Nephron progenitor cell (in vitro differentiated cells): Measurements from ENCODE around the gene PTPN3.
"Not testable (repeated sequence)": the region's sequence is repeated elsewhere in the genome, so short reads cannot be mapped to it uniquely, and the experiment has no call there.

Source experiments
- DNase-seq: peaks from one replicate; pipeline ENCODE4 v3.0.0; 2021
- H3K27ac Mint-ChIP-seq: 2 replicates; pipeline ENCODE4 v1.8.0; 2021; ENCODE audit warnings: mild to moderate bottlenecking, moderate library complexity, mixed read lengths
- H3K27me3 Mint-ChIP-seq: 2 replicates; pipeline ENCODE4 v1.8.0; 2021; ENCODE audit warnings: mild to moderate bottlenecking, low read depth, mixed read lengths; ENCODE audit not compliant: poor library complexity
- H3K36me3 Mint-ChIP-seq: 2 replicates; pipeline ENCODE4 v1.8.0; 2021; ENCODE audit warnings: low read depth, mixed read lengths
- H3K4me1 Mint-ChIP-seq: 2 replicates; pipeline ENCODE4 v1.8.0; 2021; ENCODE audit warnings: mixed read lengths
- H3K4me3 Mint-ChIP-seq: 2 replicates; pipeline ENCODE4 v1.8.0; 2021; ENCODE audit warnings: mild to moderate bottlenecking, moderate library complexity, mixed read lengths
- H3K9me3 Mint-ChIP-seq: 2 replicates; pipeline ENCODE4 v1.8.0; 2021; ENCODE audit warnings: mild to moderate bottlenecking, moderate library complexity, mixed read lengths
- TF ChIP-seq, protein P1 (sequence below): fragments of 200-600 bp; sonication (generic); IDR thresholded peaks from 2 replicates; pipeline ENCODE4 v1.5.0; 2021; ENCODE audit warnings: antibody characterized with exemption

PTPN3 gene

GRCh38 chr9:109342878-109343277, 155.2 kb downstream of the PTPN3 start:
- DNase-seq: no peak
- no peak overlapping the region for H3K27ac Mint-ChIP-seq
- peaks cover 10% of the 10 kb centered on the region for H3K27me3 Mint-ChIP-seq
- TF ChIP-seq, protein P1, sequence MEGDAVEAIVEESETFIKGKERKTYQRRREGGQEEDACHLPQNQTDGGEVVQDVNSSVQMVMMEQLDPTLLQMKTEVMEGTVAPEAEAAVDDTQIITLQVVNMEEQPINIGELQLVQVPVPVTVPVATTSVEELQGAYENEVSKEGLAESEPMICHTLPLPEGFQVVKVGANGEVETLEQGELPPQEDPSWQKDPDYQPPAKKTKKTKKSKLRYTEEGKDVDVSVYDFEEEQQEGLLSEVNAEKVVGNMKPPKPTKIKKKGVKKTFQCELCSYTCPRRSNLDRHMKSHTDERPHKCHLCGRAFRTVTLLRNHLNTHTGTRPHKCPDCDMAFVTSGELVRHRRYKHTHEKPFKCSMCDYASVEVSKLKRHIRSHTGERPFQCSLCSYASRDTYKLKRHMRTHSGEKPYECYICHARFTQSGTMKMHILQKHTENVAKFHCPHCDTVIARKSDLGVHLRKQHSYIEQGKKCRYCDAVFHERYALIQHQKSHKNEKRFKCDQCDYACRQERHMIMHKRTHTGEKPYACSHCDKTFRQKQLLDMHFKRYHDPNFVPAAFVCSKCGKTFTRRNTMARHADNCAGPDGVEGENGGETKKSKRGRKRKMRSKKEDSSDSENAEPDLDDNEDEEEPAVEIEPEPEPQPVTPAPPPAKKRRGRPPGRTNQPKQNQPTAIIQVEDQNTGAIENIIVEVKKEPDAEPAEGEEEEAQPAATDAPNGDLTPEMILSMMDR: no peak
- no peaks in the 10 kb centered on the region for H3K4me1 Mint-ChIP-seq
- H3K9me3 Mint-ChIP-seq: no peaks in the 10 kb centered on the region
- H3K4me3 Mint-ChIP-seq: no peak overlapping the region
- no peaks in the 10 kb centered on the region for H3K36me3 Mint-ChIP-seq

GRCh38 chr9:109341561-109341960, 156.5 kb downstream of the PTPN3 start:
- TF ChIP-seq, protein P1: no peak
- peaks cover 3% of the 10 kb centered on the region for H3K27me3 Mint-ChIP-seq
- no peak overlapping the region for H3K27ac Mint-ChIP-seq
- H3K36me3 Mint-ChIP-seq: no peaks in the 10 kb centered on the region
- H3K4me1 Mint-ChIP-seq: no peaks in the 10 kb centered on the region
- no peak overlapping the region for H3K4me3 Mint-ChIP-seq
- no peak for DNase-seq
- no peaks in the 10 kb centered on the region for H3K9me3 Mint-ChIP-seq

DNA sequence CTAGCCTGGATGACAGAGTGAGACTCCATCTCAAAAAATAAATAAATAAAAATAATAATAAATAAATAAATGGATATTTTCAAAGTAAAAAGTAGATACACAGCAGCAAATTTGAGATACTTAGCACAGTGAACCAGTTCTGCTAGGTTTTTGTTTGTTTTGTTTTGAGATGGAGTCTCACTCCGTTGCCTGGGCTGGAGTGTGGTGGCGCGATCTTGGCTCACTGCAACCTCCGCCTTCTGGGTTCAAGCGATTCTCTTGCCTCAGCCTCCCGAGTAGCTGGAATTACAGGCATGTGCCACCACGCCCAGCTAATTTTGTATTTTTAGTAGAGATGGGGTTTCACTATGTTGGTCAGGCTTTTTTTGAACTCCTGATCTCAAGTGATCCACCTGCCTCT, 157.1 kb downstream of the PTPN3 start:
- not testable (repeated sequence) for H3K27me3 Mint-ChIP-seq, DNase-seq, H3K36me3 Mint-ChIP-seq, H3K9me3 Mint-ChIP-seq, H3K4me1 Mint-ChIP-seq, H3K4me3 Mint-ChIP-seq, H3K27ac Mint-ChIP-seq

DNA sequence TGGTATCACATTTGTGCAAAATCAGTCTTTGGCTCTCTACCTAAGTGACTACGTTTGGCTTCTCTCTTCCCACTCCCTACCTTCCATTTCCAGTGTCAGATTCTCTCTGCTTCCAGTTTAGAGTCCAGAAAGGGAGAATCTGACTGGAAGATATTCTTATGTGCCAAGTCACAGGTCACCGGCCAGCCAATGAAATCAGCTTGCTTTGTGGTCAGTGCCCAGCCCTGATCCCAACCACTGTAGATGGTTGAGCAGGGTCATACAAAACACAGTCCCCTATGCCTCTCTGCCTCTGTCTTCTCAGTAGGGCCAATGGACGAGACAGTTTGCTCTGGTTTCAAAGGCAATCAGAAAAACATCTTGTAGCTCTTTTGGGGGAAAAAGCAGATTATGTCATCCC, 161.7 kb downstream of the PTPN3 start:
- DNase-seq: no peak
- Mint-ChIP-seq H3K27me3 (peaks cover 9% of the 10 kb centered on the region), H3K9me3 (no peaks in the 10 kb centered on the region), H3K27ac (no peak overlapping the region), H3K4me1 (peaks cover 6% of the 10 kb centered on the region), H3K4me3 (no peak overlapping the region), H3K36me3 (no peaks in the 10 kb centered on the region)
- TF ChIP-seq, protein P1: no peak

DNA sequence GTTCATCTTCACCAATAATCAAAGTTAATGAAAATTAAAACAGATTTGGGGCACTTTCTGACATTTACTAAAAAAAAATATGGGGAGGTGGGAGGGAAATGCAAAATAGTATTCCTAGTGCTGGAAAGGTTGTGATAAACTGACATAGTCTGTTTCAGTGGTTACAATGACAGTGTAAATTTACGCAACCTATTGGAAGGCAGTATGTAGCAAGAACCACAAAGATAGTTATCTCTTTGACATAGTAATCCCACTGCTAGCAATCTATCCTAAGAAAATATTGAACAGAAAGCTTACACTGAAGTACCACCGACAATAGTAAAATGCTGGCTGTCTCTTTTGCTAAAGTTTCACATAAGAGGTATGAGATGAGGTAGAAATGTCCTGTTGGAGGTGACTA, 162.2 kb downstream of the PTPN3 start:
- peaks cover 9% of the 10 kb centered on the region for H3K27me3 Mint-ChIP-seq

DNA sequence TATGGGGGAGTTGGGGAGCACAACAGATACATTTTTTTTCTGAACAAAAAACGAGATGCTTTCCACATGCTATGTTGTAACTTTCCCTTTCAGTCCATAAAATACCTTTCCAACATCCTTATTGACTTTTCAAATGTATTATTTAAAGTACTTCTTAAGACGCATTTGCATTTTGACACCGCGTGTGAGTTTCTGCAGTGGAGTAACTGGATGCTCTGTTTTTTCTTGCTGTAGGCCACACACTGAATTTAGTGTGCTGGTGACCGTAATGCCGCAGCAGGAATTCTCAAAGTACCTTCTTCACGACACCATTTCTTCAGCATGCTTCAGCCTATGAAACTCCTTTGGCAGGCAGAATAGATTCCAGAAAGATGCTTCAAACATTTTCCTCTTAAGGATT, 163.0 kb downstream of the PTPN3 start:
- no peaks in the 10 kb centered on the region for H3K9me3 Mint-ChIP-seq
- peaks cover 9% of the 10 kb centered on the region for H3K27me3 Mint-ChIP-seq
- H3K4me1 Mint-ChIP-seq: peaks cover 12% of the 10 kb centered on the region
- TF ChIP-seq, protein P1: no peak
- no peak overlapping the region for H3K4me3 Mint-ChIP-seq
- H3K36me3 Mint-ChIP-seq: no peaks in the 10 kb centered on the region
- no peak for DNase-seq
- no peak overlapping the region for H3K27ac Mint-ChIP-seq

More for the DNA sequence above, 162.2 kb downstream of the PTPN3 start:
- Mint-ChIP-seq H3K27ac (no peak overlapping the region), H3K9me3 (no peaks in the 10 kb centered on the region), H3K4me1 (peaks cover 9% of the 10 kb centered on the region), H3K36me3 (no peaks in the 10 kb centered on the region), H3K4me3 (no peak overlapping the region)
- TF ChIP-seq, protein P1: no peak
- no peak for DNase-seq
